ENCODE results near the gene HJURP.
"Not testable (repeated sequence)": the region's sequence is repeated elsewhere in the genome, so short reads cannot be mapped to it uniquely, and the experiment has no call there.

Gene HJURP

DNA sequence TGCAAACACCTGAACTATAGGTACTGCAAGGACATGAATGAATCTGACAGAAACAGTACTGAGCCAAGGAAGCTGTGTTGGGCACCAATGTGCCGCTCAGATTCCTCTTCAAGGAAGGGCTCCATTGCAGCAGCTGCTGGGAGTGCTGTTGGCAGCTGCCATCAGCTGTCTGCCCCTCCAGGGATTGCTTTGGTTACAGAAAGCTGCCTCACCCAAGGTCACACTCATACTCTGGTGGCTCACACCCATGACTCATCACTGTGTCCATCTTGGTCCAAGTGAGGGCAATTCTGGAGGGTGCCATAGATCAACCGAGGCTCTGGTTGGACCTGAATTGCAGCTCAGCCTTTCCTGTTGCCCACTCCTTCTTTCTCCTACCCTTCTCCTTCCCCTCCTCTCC is 38.5 kb upstream of the HJURP start:
- H3K4me3 ChIP-seq (replicated peaks; ENCODE audit: insufficient read depth, low read length): no peak overlapping the region
- no peak overlapping the region for H3K27ac ChIP-seq (replicated peaks)
- H3K27me3 ChIP-seq (ENCODE audit: insufficient read depth, poor library complexity, severe bottlenecking): peaks cover 4% of the 10 kb centered on the region
- no peak for DNase-seq (ENCODE audit: low read depth in 1 of 2, low spot score in 1 of 2)
- TF ChIP-seq POLR2AphosphoS5 (IDR thresholded peaks at IDR 0.05; ENCODE audit: low read depth) (no peak), SPI1 (IDR thresholded peaks at IDR 0.05; ENCODE audit: borderline replicate concordance, low read depth) (no peak), GABPA (IDR thresholded peaks at IDR 0.05; ENCODE audit: low read depth) (no peak)
- TF ChIP-seq, protein P1, sequence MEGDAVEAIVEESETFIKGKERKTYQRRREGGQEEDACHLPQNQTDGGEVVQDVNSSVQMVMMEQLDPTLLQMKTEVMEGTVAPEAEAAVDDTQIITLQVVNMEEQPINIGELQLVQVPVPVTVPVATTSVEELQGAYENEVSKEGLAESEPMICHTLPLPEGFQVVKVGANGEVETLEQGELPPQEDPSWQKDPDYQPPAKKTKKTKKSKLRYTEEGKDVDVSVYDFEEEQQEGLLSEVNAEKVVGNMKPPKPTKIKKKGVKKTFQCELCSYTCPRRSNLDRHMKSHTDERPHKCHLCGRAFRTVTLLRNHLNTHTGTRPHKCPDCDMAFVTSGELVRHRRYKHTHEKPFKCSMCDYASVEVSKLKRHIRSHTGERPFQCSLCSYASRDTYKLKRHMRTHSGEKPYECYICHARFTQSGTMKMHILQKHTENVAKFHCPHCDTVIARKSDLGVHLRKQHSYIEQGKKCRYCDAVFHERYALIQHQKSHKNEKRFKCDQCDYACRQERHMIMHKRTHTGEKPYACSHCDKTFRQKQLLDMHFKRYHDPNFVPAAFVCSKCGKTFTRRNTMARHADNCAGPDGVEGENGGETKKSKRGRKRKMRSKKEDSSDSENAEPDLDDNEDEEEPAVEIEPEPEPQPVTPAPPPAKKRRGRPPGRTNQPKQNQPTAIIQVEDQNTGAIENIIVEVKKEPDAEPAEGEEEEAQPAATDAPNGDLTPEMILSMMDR (IDR thresholded peaks at IDR 0.05; ENCODE audit: insufficient read depth, low read length): no peak

DNA sequence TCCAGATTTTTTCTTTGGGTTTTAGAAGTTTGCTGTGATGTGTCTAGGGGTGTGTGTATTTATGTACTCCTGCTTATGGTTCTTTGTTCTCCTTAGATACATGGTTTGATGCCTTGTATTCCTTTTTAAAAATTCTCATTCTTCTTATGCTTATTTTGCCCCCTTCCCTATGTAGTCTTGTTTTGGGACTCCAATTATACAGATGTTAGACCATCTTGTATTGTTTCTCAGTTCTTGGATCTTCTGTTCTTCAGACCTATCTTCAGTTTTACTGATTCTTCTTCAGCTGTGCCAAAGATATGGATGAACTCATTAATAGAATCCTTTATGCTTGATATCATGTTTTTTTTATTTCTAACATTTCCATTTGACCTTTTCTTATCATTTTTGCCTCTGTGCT is 28.0 kb upstream of the HJURP start:
- TF ChIP-seq, protein P2, sequence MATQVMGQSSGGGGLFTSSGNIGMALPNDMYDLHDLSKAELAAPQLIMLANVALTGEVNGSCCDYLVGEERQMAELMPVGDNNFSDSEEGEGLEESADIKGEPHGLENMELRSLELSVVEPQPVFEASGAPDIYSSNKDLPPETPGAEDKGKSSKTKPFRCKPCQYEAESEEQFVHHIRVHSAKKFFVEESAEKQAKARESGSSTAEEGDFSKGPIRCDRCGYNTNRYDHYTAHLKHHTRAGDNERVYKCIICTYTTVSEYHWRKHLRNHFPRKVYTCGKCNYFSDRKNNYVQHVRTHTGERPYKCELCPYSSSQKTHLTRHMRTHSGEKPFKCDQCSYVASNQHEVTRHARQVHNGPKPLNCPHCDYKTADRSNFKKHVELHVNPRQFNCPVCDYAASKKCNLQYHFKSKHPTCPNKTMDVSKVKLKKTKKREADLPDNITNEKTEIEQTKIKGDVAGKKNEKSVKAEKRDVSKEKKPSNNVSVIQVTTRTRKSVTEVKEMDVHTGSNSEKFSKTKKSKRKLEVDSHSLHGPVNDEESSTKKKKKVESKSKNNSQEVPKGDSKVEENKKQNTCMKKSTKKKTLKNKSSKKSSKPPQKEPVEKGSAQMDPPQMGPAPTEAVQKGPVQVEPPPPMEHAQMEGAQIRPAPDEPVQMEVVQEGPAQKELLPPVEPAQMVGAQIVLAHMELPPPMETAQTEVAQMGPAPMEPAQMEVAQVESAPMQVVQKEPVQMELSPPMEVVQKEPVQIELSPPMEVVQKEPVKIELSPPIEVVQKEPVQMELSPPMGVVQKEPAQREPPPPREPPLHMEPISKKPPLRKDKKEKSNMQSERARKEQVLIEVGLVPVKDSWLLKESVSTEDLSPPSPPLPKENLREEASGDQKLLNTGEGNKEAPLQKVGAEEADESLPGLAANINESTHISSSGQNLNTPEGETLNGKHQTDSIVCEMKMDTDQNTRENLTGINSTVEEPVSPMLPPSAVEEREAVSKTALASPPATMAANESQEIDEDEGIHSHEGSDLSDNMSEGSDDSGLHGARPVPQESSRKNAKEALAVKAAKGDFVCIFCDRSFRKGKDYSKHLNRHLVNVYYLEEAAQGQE (IDR thresholded peaks at IDR 0.05; ENCODE audit: insufficient replicate concordance, low read depth): no peak
- TF ChIP-seq POLR2AphosphoS5 (IDR thresholded peaks at IDR 0.05; ENCODE audit: low read depth): no peak
- no peak for TF ChIP-seq SPI1 (IDR thresholded peaks at IDR 0.05; ENCODE audit: borderline replicate concordance, low read depth)
- no peak for TF ChIP-seq GABPA (IDR thresholded peaks at IDR 0.05; ENCODE audit: low read depth)
- TF ChIP-seq, protein P1 (IDR thresholded peaks at IDR 0.05; ENCODE audit: insufficient read depth, low read length): no peak
- Histone ChIP-seq H3K27ac (replicated peaks) (no peak overlapping the region), H3K27me3 (ENCODE audit: insufficient read depth, poor library complexity, severe bottlenecking) (no peaks in the 10 kb centered on the region), H3K4me3 (replicated peaks; ENCODE audit: insufficient read depth, low read length) (no peak overlapping the region)
- DNase-seq (ENCODE audit: low read depth in 1 of 2, low spot score in 1 of 2): no peak

DNA sequence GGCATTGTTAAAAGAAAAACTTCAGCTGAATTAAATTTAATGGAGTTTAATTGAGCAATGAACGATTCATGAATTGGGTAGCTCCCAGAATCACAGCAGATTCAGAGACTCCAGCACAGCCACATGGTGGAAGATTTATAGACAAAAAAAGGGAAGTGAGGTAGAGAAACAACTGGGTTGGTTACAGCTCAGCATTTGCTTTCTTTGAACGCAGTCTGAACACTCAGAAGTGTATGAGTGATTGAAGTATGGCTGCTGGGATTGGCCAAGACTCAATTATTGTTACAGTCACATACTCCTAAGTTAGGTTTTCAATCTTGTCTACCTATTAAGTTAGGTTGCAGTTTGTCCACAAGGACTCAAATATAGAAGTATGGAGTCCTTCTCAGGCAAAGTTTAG is 17.8 kb upstream of the HJURP start:
- H3K27ac ChIP-seq (replicated peaks); H3K27me3 ChIP-seq (ENCODE audit: insufficient read depth, poor library complexity, severe bottlenecking); H3K4me3 ChIP-seq (replicated peaks; ENCODE audit: insufficient read depth, low read length): not testable (repeated sequence)
- DNase-seq (ENCODE audit: low read depth in 1 of 2, low spot score in 1 of 2): peak in 1 of 2 experiments; percentile 20
- peak; percentile 96 for TF ChIP-seq SPI1 (IDR thresholded peaks at IDR 0.05; ENCODE audit: borderline replicate concordance, low read depth)

DNA sequence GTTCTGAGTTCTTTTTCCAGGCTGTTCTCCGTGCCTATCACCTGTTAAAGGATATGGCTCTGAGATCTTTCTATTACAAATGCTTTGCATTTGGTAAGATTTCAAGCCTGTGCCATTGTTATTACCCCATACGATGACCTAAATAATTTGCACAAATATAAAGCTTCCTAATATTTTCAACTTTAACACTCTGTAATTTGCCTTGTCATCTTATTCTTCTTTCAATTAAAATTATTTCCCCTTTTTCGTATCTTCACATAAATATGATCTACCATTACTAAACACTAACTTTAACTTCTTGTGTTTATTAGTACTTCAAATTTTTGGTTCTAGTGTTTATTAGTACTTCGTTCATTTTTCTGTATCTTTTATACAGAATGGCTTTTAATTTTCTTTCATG is 17.1 kb upstream of the HJURP start:
- TF ChIP-seq, protein P1 (IDR thresholded peaks at IDR 0.05; ENCODE audit: insufficient read depth, low read length): no peak
- TF ChIP-seq, protein P2 (IDR thresholded peaks at IDR 0.05; ENCODE audit: insufficient replicate concordance, low read depth): no peak
- no peak for TF ChIP-seq SPI1 (IDR thresholded peaks at IDR 0.05; ENCODE audit: borderline replicate concordance, low read depth)
- TF ChIP-seq GABPA (IDR thresholded peaks at IDR 0.05; ENCODE audit: low read depth): no peak
- no peak for TF ChIP-seq POLR2AphosphoS5 (IDR thresholded peaks at IDR 0.05; ENCODE audit: low read depth)
- Histone ChIP-seq H3K27ac (replicated peaks) (no peak overlapping the region), H3K4me3 (replicated peaks; ENCODE audit: insufficient read depth, low read length) (no peak overlapping the region), H3K27me3 (ENCODE audit: insufficient read depth, poor library complexity, severe bottlenecking) (no peaks in the 10 kb centered on the region)
- DNase-seq (ENCODE audit: low read depth in 1 of 2, low spot score in 1 of 2): no peak
